Muscle of back (tissue), 11 donors: ENCODE measurements around the gene CTTNBP2. TPM values are rescaled to one million over a fixed set of nuclear protein-coding genes. Genes with fewer than 3 reads are reported as not detected.
A peak's percentile ranks its signal among the peaks of the same experiment; 100 is the strongest.

Source experiments
- DNase-seq, 3 donors: peaks; one replicate each; pipeline versions ENCODE4 v3.0.0 to v3.0.0-alpha.2; 2013
- polyA plus RNA-seq, 10 donors: library from polyadenylated mRNA; unstranded; fragments of 120-200 nt; gene quantifications; one replicate each; pipeline ENCODE4 v1.2.1, GENCODE V29; 2013; ENCODE audit not compliant: insufficient read length in 10 of 10

The CTTNBP2 gene
- polyA plus RNA-seq, 10 donors, result 1.7 to 3.3 (median 2.3) TPM

DNA sequence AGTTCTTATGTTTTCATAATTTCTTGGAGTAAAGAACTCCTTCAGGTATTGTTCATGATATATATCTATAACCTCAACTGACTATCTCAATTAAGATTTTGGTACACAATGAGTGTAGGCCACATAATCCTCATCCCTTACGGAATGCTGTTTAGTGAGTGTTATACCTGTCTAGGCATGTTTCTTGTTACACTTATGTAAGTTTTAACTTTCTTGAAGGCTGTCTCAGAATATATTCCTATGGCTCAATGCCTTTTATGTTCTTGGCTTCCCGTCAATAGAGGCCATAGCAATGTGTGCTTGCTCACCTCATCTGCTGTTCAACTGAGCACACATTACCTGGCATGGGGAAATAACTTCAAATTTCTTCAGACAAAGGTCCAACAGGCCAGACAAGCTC lies 185.1 kb downstream of the CTTNBP2 start:
- no peak for DNase-seq

DNA sequence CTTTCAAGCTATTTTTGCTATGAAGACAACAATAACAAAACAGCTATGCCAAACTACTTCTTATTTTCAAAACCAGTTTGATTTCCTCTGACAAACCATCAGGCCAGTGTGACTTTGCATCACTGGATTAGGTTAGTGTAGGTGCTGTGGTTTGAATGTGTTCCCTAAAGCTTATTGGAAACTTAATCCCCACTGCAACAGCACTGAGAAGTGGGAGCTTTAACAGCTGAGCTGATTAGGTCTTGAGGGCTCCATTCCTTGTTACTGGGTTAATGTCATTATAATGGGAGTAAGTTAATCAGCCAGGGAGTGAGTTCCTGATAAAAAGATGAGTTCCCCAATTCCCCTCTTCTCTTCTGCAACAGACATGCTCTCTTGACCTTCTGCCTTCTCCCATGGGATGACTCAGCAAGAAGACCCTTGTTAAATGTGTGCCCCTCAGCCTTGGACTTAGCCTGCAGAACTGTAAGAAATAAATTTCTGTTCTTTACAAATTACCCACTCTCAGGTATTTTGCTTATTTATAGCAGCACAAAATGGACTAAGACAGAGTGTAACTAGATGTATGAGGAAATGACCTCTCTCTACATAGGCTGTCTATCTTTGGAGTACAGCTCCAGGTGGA lies 186.8 kb downstream of the CTTNBP2 start:
- DNase-seq, result no peak

- no peak for DNase-seq
Observed at GRCh38 chr7:117685795-117686194, 187.4 kb downstream of the CTTNBP2 start.

GRCh38 chr7:117683430-117684175 lies 189.6 kb downstream of the CTTNBP2 start:
- no peak for DNase-seq

GRCh38 chr7:117682681-117683385 lies 190.4 kb downstream of the CTTNBP2 start:
- DNase-seq, result no peak

DNA sequence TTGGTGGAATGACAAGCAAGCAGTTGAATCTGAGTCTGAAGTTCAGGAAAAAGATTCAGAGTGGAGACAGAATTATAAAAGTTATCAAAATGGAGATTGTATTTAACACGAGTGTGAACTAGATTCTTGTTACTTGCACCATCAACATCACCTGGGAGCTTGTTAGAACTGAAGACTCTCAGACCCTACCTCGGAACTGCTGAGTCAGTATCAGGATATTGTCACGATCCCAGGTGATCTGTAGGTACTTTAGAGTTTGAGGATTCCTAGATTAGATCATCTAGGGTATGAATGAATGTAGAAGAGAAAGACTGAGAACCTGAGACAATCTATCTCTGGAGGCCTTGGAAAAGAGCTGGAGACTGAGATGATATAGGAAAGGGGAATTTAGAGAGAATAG lies 194.1 kb downstream of the CTTNBP2 start:
- DNase-seq, result no peak

- no peak for DNase-seq
Observed at GRCh38 chr7:117675497-117676435, 197.5 kb downstream of the CTTNBP2 start.

- DNase-seq, result no peak
Observed at GRCh38 chr7:117674617-117675016, 198.6 kb downstream of the CTTNBP2 start.

GRCh38 chr7:117673839-117674238 lies 199.4 kb downstream of the CTTNBP2 start:
- no peak for DNase-seq

DNA sequence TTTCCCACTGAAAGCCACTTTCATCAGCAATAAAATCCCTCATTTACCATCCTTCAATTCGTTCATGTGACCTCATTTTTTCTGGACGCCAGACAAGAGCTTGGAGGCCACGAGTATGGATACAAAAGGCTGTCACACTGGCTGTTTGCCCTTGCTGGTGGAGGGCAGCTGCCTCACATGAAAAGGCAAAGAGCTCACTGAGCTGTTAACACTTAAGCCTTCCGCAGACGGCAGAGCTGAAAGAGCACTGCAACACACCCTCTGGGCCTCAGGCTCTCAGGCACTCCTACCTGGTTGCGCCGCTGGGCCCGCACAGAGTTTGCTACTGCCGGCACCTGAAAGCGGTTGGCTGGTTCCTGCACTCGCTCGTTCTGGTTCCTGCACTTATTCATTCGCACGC lies 199.9 kb downstream of the CTTNBP2 start:
- peak in 1 of 3 donors; percentile 7 for DNase-seq

GRCh38 chr7:117672453-117672852 lies 200.8 kb downstream of the CTTNBP2 start:
- DNase-seq, result no peak

DNA sequence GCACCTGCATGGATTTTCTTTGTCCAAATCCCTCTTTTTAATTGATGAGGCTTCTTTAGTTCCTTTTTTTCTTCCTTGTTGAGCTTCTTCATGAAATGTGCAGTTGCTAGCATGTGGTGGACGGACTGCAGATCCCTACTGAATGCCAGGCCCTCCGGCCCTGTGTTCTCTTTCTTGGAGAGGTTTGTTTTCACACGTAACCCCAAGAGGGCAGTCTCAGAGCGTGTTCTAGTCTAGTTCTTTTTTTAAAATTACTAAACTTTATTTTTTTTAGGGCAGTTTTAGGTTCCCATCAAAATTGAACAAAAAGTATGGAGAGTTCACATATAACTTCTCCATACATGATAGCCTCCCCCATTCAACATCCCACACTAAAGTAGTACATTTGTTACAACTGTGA lies 203.4 kb downstream of the CTTNBP2 start:
- DNase-seq, result no peak

DNA sequence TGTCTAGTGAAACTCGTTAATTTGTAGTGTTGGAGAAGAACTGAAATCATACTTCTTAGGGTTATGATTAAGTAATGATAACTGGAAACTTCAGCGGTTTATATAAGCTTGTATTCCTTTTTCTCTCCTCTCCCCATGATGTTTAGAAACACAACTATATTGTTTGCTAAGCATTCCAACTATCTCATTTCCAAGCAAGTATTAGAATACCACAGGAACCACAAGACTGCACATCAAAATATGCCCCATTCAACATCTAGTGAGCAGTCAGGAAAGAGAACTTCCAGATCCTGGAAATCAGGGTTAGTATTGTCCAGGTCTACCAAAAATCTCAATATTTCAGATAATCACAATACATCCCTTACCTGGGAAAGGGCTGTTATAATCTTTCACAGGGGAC lies 205.8 kb downstream of the CTTNBP2 start:
- DNase-seq, result no peak

GRCh38 chr7:117666689-117667088 lies 206.6 kb downstream of the CTTNBP2 start:
- DNase-seq, result no peak

GRCh38 chr7:117666031-117666430 lies 207.2 kb downstream of the CTTNBP2 start:
- no peak for DNase-seq

- no peak for DNase-seq
Observed at GRCh38 chr7:117665368-117665767, 207.9 kb downstream of the CTTNBP2 start.

GRCh38 chr7:117664047-117664446 lies 209.2 kb downstream of the CTTNBP2 start:
- DNase-seq, result no peak

DNA sequence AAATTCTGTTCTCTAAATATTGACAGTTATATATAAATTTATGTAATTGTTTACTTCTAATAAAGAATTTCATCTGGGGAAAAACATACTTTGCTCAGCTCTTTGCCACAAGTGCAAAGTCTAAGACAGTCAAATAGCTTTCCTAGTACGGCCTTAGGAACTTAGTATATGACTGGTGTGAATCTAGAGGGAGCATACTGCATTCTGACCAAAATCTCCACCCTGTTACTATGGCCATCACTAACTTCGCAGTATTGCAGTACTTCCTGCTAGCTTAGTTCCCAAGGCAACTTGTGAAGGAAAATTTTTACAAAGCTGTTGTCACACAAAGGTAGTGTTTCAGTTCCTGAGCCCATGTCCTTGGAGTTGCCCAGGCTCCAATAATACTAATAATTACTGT lies 211.9 kb downstream of the CTTNBP2 start:
- no peak for DNase-seq
